ENCODE measurements around the gene IKZF2.
"Not testable (repeated sequence)": the region's sequence is repeated elsewhere in the genome, so short reads cannot be mapped to it uniquely, and the experiment has no call there.

Gene IKZF2

GRCh38 chr2:213022987-213023386 lies 128.4 kb downstream of the IKZF2 start:
- no peak for DNase-seq

- no peak for DNase-seq
These were observed 129.2 kb downstream of the IKZF2 start for GRCh38 chr2:213021971-213022899.

GRCh38 chr2:213020913-213021312 lies 130.5 kb downstream of the IKZF2 start:
- DNase-seq = not testable (repeated sequence)

- no peak for DNase-seq
These were observed 131.1 kb downstream of the IKZF2 start for GRCh38 chr2:213020268-213020667.

- no peak for DNase-seq
These were observed 132.0 kb downstream of the IKZF2 start for GRCh38 chr2:213019368-213019767.

GRCh38 chr2:213018340-213018901 lies 133.0 kb downstream of the IKZF2 start:
- DNase-seq = no peak

- no peak for DNase-seq
These were observed 134.0 kb downstream of the IKZF2 start for GRCh38 chr2:213017404-213017803.

GRCh38 chr2:213016984-213017351 lies 134.4 kb downstream of the IKZF2 start:
- no peak for DNase-seq

- no peak for DNase-seq
These were observed 135.0 kb downstream of the IKZF2 start for GRCh38 chr2:213016166-213016983.

- DNase-seq = no peak
These were observed 135.8 kb downstream of the IKZF2 start for GRCh38 chr2:213015387-213016165.

- no peak for DNase-seq
These were observed 137.4 kb downstream of the IKZF2 start for GRCh38 chr2:213013979-213014378.

GRCh38 chr2:213011505-213011904 lies 139.9 kb downstream of the IKZF2 start:
- no peak for DNase-seq

- DNase-seq = no peak
These were observed 141.2 kb downstream of the IKZF2 start for GRCh38 chr2:213010106-213010779.

- DNase-seq = no peak
These were observed 144.0 kb downstream of the IKZF2 start for GRCh38 chr2:213007290-213007838.

GRCh38 chr2:213004197-213004821 lies 147.1 kb downstream of the IKZF2 start:
- no peak for DNase-seq

- no peak for DNase-seq
These were observed 149.0 kb downstream of the IKZF2 start for GRCh38 chr2:213002383-213002782.

GRCh38 chr2:213001297-213001910 lies 150.0 kb downstream of the IKZF2 start:
- DNase-seq = no peak

GRCh38 chr2:212998626-212999359 lies 152.6 kb downstream of the IKZF2 start:
- no peak for DNase-seq

GRCh38 chr2:212997526-212998020 lies 153.8 kb downstream of the IKZF2 start:
- DNase-seq = no peak

- no peak for DNase-seq
These were observed 155.5 kb downstream of the IKZF2 start for GRCh38 chr2:212995920-212996319.

All from activated gamma-delta T cell (primary cell).